Pancreas (tissue), 10 donors: ENCODE results near the gene KCNMA1. TPM values are rescaled to one million over a fixed set of nuclear protein-coding genes. Genes with fewer than 3 reads are reported as not detected.

Experiments used
- ATAC-seq, 4 donors: fragments of 200-7000 bp; cut with Tn5 transposase; one replicate each; pipeline versions ENCODE4 v1.8.0 to v1.9.1; 2020; ENCODE audit warnings: mild to moderate bottlenecking in 4 of 4, moderate library complexity in 4 of 4
- DNase-seq, 6 donors: peaks; one replicate each; pipeline ENCODE4 v3.0.0-alpha.2; 2020
- FAIRE-seq: peaks from 2 replicates; lab custom pipeline; 2012; peaks lifted over from hg19 to GRCh38; lab: Jason Lieb, UNC
- H3K27ac ChIP-seq, 4 donors: fragments of 200-600 bp; sonication (generic); 1 replicate in 3 of 4; 2 replicates in 1 of 4; pipeline versions ENCODE4 v1.5.0 to v1.8.0; 2020
- H3K27me3 ChIP-seq, 4 donors: fragments of 200-600 bp; one replicate each; pipeline ENCODE4 v1.8.0; 2021
- H3K36me3 ChIP-seq, 3 donors: fragments of 200-600 bp; sonication (generic) in 1 of 3; one replicate each; pipeline versions ENCODE4 v1.5.0 to v1.8.0; 2020 to 2021
- H3K4me1 ChIP-seq, 3 donors: fragments of 200-600 bp; one replicate each; pipeline ENCODE4 v1.8.0; 2021
- H3K4me3 ChIP-seq, 4 donors: fragments of 200-600 bp; sonication (generic) in 2 of 4; one replicate each; pipeline versions ENCODE4 v1.5.0 to v1.8.0; 2020 to 2021
- H3K9me3 ChIP-seq, 4 donors: fragments of 200-600 bp; one replicate each; pipeline ENCODE4 v1.8.0; 2021
- WGBS, 2 donors: extraction: QIAGEN DNeasy Blood & Tissue Kit; methylation state at CpG; one replicate each; pipeline ENCODE4 v1.1.7; 2013; 5-methylcytosine and 5-hydroxymethylcytosine counted together
- intact Hi-C, 3 donors: fragments of 100-400 bp; cut with DNase I; formaldehyde crosslinking; loops; one replicate each; pipeline versions ENCODE4 v1.11.1 to v1.14.2; 2022
- polyA plus RNA-seq, 2 donors: library from polyadenylated mRNA; stranded (reverse); fragments of 200-250 nt; gene quantifications; one replicate each; pipeline ENCODE4 v1.2.3, GENCODE V29; 2013
- total RNA-seq, 6 donors: library from RNA; stranded (reverse); fragmentation: NEBNext Ultra II Directional in 4 of 6; extraction: Animal tissue kit (Norgen Biotek cat#: 25700) in 4 of 6; gene quantifications; one replicate each; pipeline versions ENCODE4 v1.2.1 to v1.2.4, GENCODE V29; 2021 to 2023
- TF ChIP-seq, protein P1 (sequence below), 4 donors: fragments of 200-600 bp; sonication (generic) in 3 of 4; IDR thresholded peaks; one replicate each; pipeline versions ENCODE4 v1.5.0 to v1.8.0; 2021; ENCODE audit warnings: antibody characterized with exemption in 4 of 4
- donor health status: healthy with polysubstance abuse.
- donor health status: DM: no; HTN: no; CAD: no; lungs with moderate emphysema.
- donor health status: DM: no; HTN: no; CAD: no.
- donor health status: control.
- donor health status: control.
- donor health status: Bipolar disorder and iron deficiency.
- donor health status: DM: yes; HTN: yes; CAD: no.
- donor health status: DM: no; HTN: no; CAD: no.
- donor health status: DM: no; HTN: no; CAD: no.
- donor health status: DM: yes; HTN: yes; CAD: no.

Gene KCNMA1
- total and polyA plus RNA-seq, 8 donors, result 3.5 to 19.4 (median 9.3) TPM

DNA sequence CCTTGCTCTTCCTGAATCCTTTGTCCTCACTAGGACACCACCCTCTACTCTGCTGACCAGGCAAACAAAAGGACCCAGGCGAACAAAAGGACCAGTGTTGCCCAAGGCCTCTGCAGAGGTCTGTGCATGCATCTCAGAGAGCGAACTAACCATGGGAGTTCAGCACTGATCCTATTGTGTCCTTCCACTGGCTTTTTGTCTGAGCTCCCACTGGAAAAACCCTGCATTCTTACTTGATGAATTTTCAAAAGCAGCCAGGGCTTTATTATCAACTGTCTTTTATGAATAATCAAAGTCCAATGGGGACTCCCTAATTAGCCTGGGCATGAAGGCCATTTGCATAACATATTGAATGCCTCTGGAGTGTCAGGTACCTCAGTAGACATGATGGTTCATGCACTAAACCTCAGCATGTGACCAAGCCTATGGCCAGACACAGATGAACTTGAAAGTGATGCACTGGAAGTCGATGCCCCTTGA lies 140.6 kb downstream of the KCNMA1 start:
- Histone ChIP-seq H3K4me3 (no peak overlapping the region), H3K36me3 (no peaks in the 10 kb centered on the region), H3K9me3 (no peaks in the 10 kb centered on the region), H3K27ac (no peak overlapping the region), H3K4me1 (peaks cover 11 to 15% (median 11%) of the 10 kb centered on the region in 3 donors), H3K27me3 (no peaks in the 10 kb centered on the region)
- DNase-seq (no peak), FAIRE-seq (no peak), ATAC-seq (no peak)
- TF ChIP-seq, protein P1, sequence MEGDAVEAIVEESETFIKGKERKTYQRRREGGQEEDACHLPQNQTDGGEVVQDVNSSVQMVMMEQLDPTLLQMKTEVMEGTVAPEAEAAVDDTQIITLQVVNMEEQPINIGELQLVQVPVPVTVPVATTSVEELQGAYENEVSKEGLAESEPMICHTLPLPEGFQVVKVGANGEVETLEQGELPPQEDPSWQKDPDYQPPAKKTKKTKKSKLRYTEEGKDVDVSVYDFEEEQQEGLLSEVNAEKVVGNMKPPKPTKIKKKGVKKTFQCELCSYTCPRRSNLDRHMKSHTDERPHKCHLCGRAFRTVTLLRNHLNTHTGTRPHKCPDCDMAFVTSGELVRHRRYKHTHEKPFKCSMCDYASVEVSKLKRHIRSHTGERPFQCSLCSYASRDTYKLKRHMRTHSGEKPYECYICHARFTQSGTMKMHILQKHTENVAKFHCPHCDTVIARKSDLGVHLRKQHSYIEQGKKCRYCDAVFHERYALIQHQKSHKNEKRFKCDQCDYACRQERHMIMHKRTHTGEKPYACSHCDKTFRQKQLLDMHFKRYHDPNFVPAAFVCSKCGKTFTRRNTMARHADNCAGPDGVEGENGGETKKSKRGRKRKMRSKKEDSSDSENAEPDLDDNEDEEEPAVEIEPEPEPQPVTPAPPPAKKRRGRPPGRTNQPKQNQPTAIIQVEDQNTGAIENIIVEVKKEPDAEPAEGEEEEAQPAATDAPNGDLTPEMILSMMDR (IDR thresholded peaks at IDR 0.05), result no peak
- 89 to 92% methylated on average over 3 of the region's 3 CpGs for WGBS, 2 donors
- intact Hi-C loops, result no loop called here

DNA sequence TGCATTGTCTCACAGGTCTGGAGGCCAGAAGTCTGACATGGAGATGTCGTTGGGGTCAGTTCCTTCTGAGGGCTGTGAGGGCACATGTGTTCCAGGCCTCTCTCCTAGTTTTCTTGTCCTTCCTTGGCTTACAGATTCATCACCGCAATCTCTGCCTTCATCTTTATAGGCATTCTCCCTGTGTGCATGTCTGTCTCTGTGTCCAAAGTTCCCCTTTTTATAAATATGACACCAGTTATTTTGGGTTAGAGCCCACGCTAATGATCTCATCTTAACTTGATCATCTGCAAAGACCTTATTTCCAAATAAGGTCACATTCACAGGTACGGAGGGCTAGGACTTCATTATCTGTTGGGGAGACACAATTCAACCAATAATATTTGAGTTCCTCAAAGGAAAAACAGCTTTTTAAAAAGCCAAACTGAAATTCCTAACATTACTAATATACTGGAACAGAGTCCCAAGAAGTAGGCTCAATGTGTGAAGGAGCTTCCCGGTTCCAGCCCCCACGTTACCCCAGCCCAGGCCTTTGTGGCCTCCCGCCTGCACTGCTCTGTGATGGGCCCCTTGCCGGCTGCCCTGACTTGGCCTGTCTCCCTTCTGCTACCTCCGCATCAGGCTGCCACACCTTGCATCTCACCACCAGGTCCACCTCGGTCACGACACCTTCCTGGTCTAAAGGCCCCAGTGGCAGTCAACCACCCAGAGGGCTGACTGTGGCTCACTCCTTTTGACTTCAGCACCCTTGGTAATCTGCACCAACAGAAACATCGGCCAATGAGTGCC lies 142.7 kb downstream of the KCNMA1 start:
- 94 to 95% methylated on average over 12 of the region's 12 CpGs for WGBS, 2 donors
- intact Hi-C loops, result no loop called here
- no peak for FAIRE-seq

DNA sequence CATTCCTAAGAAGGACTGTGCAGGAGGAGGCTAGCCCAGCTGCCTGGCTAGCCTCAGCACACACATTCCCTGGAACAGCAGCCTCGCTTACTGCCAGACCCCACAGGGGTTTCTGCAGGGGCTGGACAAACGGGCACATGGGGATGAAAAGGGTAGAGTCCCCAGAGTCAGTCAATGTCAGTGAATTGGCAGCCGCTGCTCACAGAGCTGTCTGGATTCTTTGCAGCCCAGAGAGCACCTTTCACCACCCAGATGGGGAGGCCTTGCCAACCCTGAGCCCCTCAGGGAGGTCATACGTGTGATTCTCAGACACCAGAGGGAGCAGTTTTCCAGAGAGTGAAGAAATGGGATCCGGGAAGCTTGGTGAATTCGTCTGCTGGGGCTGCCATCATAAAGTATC lies 143.3 kb downstream of the KCNMA1 start:
- WGBS, 2 donors, result 84 to 89% methylated on average over 6 of the region's 6 CpGs
- FAIRE-seq (no peak), ATAC-seq (no peak), DNase-seq (no peak)
- Histone ChIP-seq H3K36me3 (no peaks in the 10 kb centered on the region), H3K4me3 (no peak overlapping the region), H3K4me1 (peaks cover 16 to 25% (median 24%) of the 10 kb centered on the region in 3 donors), H3K27ac (no peak overlapping the region), H3K27me3 (no peaks in the 10 kb centered on the region), H3K9me3 (no peaks in the 10 kb centered on the region)
- TF ChIP-seq, protein P1 (IDR thresholded peaks at IDR 0.05), result no peak
- intact Hi-C loops, result no loop called here

More for the DNA sequence above, 142.7 kb downstream of the KCNMA1 start:
- Histone ChIP-seq H3K27ac (no peak overlapping the region), H3K9me3 (no peaks in the 10 kb centered on the region), H3K4me1 (peaks cover 19 to 24% (median 19%) of the 10 kb centered on the region in 3 donors), H3K4me3 (no peak overlapping the region), H3K36me3 (no peaks in the 10 kb centered on the region), H3K27me3 (no peaks in the 10 kb centered on the region)
- ATAC-seq, result no peak
- TF ChIP-seq, protein P1 (IDR thresholded peaks at IDR 0.05), result no peak
- no peak for DNase-seq

DNA sequence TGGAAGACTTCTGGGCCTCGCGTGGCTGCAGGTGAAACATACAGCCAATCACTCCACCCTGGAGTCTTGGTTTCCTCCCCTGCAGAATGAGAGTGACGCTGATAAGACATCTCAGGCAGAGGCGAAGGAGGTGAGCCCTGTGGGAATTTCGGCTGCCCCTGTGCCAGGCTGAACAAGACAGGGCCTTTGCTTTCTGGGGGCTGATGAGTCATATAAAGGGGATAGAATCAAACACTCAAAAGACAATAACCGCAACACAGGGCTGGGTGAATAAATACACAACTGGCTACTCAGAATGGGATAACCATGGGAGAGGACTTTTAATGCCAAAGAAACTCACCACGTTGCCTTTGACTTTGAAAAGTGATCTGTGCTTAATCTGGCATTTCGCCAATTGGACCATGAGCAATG lies 143.8 kb downstream of the KCNMA1 start:
- no peak for DNase-seq
- intact Hi-C loops, result no loop called here
- no peak for FAIRE-seq
- Histone ChIP-seq H3K4me1 (peaks cover 11 to 25% (median 22%) of the 10 kb centered on the region in 3 donors), H3K27me3 (no peaks in the 10 kb centered on the region), H3K27ac (no peak overlapping the region), H3K36me3 (no peaks in the 10 kb centered on the region), H3K4me3 (no peak overlapping the region), H3K9me3 (no peaks in the 10 kb centered on the region)
- WGBS, 2 donors, result 84 to 91% methylated on average over 8 of the region's 8 CpGs
- TF ChIP-seq, protein P1 (IDR thresholded peaks at IDR 0.05), result no peak
- ATAC-seq, result no peak
